AG09309 (cell line): ENCODE results near the gene B4GALNT4.
"Not testable (repeated sequence)": the region's sequence is repeated elsewhere in the genome, so short reads cannot be mapped to it uniquely, and the experiment has no call there.

ENCODE experiments used
- DNase-seq: peaks from one replicate; pipeline ENCODE4 v3.0.0-alpha.2; 2010; ENCODE audit warnings: low read depth
- H3K4me3 ChIP-seq: 2 replicates; pipeline ENCODE4 v1.5.1; 2011; ENCODE audit warnings: mild to moderate bottlenecking, low read depth, low read length, moderate library complexity; ENCODE audit not compliant: control insufficient read depth
- TF ChIP-seq, protein P1 (sequence below): IDR thresholded peaks from 2 replicates; pipeline ENCODE4 v1.5.1; 2011; ENCODE audit warnings: mild to moderate bottlenecking, low read depth, low read length, inconsistent platforms; ENCODE audit not compliant: insufficient read depth, control insufficient read depth; ENCODE audit errors: missing control alignments

Gene B4GALNT4

DNA sequence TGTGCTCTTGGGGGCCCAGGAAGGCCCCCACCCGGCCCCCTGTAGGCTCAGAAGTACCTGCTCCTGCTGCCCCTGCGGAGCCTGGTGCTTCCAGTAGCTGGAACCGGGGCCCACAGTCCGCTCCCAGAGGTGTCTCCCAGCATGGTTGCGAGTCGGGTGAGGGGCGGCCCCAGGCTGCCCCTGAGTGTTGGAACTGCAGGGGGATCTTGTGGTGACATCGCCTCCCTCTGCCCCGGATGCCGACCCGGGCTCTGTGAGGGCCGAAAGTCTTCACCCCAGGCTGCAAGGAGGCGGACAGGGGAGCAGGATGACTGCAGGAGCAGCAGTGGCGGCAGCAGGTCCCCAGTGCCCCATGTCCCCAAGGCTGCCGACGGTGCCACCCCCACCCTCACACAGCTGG lies 15.2 kb downstream of the B4GALNT4 start:
- H3K4me3 ChIP-seq, result no peak overlapping the region
- no peak for DNase-seq
- TF ChIP-seq, protein P1, sequence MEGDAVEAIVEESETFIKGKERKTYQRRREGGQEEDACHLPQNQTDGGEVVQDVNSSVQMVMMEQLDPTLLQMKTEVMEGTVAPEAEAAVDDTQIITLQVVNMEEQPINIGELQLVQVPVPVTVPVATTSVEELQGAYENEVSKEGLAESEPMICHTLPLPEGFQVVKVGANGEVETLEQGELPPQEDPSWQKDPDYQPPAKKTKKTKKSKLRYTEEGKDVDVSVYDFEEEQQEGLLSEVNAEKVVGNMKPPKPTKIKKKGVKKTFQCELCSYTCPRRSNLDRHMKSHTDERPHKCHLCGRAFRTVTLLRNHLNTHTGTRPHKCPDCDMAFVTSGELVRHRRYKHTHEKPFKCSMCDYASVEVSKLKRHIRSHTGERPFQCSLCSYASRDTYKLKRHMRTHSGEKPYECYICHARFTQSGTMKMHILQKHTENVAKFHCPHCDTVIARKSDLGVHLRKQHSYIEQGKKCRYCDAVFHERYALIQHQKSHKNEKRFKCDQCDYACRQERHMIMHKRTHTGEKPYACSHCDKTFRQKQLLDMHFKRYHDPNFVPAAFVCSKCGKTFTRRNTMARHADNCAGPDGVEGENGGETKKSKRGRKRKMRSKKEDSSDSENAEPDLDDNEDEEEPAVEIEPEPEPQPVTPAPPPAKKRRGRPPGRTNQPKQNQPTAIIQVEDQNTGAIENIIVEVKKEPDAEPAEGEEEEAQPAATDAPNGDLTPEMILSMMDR, result no peak

DNA sequence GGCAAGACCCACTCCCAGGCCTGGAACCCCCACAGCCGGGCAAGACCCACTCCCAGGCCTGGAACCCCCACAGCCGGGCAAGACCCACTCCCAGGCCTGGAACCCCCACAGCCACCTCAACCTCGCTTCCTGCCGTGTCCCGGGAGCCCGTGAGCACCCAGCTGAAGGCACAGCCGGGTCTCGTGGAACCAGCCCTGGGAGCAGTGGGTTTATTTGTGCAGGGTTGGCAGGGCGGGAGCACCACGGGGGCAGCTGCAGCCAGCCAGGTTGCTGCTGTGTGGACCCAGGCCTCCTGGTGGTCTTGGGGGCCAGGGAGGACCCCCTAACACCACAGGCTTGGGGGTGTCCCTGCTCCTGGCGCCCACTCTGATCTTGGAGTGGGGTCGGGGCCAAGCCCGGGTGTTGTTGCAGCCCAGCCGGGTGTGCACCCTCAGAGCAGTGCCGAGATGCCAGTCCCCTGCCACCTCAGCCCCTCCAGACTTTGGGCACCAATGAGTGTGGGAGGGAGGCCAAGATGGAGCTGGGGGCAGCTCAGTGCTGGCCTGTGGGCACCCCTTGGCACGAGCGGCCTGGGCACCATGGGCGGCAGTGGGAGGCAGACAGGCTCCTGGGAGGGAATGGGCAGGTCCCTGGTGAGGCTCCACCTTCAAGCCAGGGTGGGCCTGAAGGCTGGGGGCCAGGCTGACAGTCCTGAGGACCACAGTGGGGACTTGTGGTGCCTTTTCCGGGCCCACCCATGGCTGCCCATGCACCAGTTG lies 16.5 kb downstream of the B4GALNT4 start:
- TF ChIP-seq, protein P1, result no peak
- DNase-seq, result no peak
- H3K4me3 ChIP-seq, result no peak overlapping the region

DNA sequence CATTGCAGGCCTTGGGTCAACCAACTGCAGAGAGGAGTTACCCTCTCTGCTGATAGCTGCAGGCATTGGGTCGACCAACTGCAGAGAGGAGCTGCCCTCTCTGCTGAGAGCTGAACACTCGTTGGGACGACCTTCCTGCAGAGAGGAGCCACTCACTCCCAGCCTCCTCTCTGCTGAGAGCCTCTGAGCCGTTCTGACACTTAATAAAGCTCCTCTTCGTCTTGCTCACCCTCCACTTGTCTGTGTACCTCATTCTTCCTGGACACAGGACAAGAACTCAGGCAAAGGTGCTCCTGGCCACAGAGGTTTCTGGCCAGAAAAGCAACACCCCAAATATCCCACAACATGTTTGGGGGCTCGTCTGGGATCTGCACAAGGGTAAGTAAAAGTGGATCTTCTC lies 17.2 kb downstream of the B4GALNT4 start:
- TF ChIP-seq, protein P1, result no peak
- DNase-seq, result no peak
- no peak overlapping the region for H3K4me3 ChIP-seq

DNA sequence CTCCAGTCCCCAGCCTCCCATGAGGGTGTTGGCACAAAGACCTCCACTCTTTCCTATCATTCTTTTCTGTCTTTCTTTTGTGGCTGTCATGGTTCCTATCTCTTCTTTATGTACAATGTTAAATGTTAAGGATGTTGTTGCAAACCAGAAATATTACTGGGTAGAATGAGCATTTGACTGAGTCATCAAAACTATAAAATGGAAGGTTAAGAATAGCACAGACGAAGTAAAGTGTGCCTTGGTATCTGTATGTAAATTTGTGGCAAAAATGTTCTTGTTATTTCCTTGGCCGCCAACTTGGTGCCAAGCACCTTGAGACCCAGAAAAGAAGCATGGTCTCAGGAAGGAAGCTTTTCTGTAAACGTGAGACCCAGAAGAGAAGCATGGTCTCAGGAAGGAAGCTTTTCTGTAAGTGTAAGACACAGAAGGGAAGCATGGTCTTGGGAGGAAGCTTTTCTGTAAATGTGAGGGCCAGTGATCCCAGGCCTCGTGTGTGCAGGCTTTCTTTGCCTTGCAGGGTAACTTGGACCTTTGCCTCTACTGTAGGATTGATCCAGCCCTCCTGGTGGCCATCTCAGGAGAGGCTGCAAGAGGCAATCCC lies 18.0 kb downstream of the B4GALNT4 start:
- no peak overlapping the region for H3K4me3 ChIP-seq

DNA sequence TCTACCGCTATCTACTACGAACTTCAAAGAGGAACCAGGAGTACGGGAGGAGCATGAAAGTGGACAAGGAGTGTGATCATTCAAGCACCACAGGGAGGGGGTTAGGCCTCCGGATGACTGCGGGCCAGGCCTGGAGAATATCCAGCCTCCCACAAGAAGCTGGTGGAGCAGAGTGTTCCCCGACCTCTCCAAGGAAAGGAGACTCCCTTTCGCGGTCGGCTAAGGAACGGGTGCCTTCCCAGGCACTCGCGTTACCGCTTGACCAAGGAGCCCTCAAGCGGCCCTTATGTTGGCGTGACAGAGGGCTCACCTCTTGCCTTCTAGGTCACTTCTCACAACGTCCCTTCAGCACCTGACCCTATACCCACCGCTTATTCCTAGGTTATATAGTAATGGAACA lies 20.1 kb downstream of the B4GALNT4 start:
- DNase-seq, H3K4me3 ChIP-seq: not testable (repeated sequence)

More for the DNA sequence above, 18.0 kb downstream of the B4GALNT4 start:
- TF ChIP-seq, protein P1, result no peak
- DNase-seq, result no peak

DNA sequence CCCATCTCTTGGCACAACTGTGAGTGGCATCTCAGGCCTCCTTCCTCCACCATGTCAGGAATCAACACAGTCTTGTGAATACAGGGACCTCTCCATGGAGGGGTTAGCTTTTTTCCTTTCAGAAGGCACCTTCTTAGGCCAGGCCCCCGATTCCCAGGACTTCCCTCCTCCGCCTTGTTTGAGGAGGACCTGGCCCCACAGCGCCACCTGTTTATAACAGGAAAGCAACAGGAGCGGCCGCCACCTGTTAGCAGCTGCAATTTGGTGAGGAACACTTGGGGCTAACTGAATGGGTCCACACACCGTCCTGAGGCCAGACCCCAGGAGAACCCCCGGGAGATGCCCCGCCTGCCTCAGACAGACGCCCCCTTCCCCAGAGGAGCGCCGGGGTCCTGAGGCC lies 20.9 kb downstream of the B4GALNT4 start:
- TF ChIP-seq, protein P1, result no peak
- DNase-seq, result no peak

More for the DNA sequence above, 20.9 kb downstream of the B4GALNT4 start:
- H3K4me3 ChIP-seq, result no peak overlapping the region
